OCI-LY7 (cell line): Measurements from ENCODE around the gene CEP63. TPM values are rescaled to one million over a fixed set of nuclear protein-coding genes. Genes with fewer than 3 reads are reported as not detected.

Experiments used
- BruUV-seq: library from RNA; stranded (reverse); fragments of 400-500 nt; replicated peaks from 2 replicates; lab custom pipeline; 2021; lab: Mats Ljungman, UMichigan
- CTCF ChIA-PET: fragments of 300-600 bp; sonication (Branson Sonifier 250); formaldehyde crosslinking; loops from one replicate; lab custom pipeline; 2022; ENCODE audit warnings: antibody characterized with exemption; ENCODE audit not compliant: unreplicated experiment; lab: Charles Lee
- POLR2A ChIA-PET: fragments of 300-600 bp; sonication (Branson Sonifier 250); formaldehyde crosslinking; loops from one replicate; lab custom pipeline; 2022; ENCODE audit warnings: antibody characterized with exemption; lab: Charles Lee
- DNase-seq: peaks from one replicate; pipeline ENCODE4 v3.0.0-alpha.2; 2015; ENCODE audit warnings: low spot score
- H2AFZ ChIP-seq: fragments of 200-600 bp; sonication (generic), shearing (Covaris generic); 2 replicates; pipeline ENCODE4 v1.6.1; 2014; ENCODE audit warnings: mild to moderate bottlenecking, antibody characterized with exemption, low read length, moderate library complexity
- H3K27ac ChIP-seq: fragments of 200-600 bp; sonication (generic); 2 replicates; pipeline ENCODE4 v1.5.1; 2014; ENCODE audit warnings: mixed run types, low read depth, mild to moderate bottlenecking, moderate library complexity, low read length, inconsistent platforms; ENCODE audit not compliant: poor library complexity, severe bottlenecking
- H3K36me3 ChIP-seq: fragments of 200-600 bp; sonication (generic); 2 replicates; pipeline ENCODE4 v1.6.1; 2014; ENCODE audit warnings: mild to moderate bottlenecking, antibody characterized with exemption, low read length, moderate library complexity, mixed read lengths; ENCODE audit not compliant: insufficient read depth
- H3K4me1 ChIP-seq: fragments of 200-600 bp; sonication (generic); 2 replicates; pipeline ENCODE4 v1.5.1; 2014; ENCODE audit warnings: mild to moderate bottlenecking, low read length; ENCODE audit not compliant: insufficient read depth, poor library complexity, severe bottlenecking
- H3K4me2 ChIP-seq: fragments of 200-600 bp; sonication (generic); 2 replicates; pipeline ENCODE4 v1.6.1; 2014; ENCODE audit warnings: mild to moderate bottlenecking, low read length
- H3K4me3 ChIP-seq: fragments of 200-600 bp; sonication (generic); 2 replicates; pipeline ENCODE4 v1.5.1; 2014; ENCODE audit warnings: mild to moderate bottlenecking, low read depth, low read length; ENCODE audit not compliant: poor library complexity, severe bottlenecking
- H3K79me2 ChIP-seq: fragments of 200-600 bp; sonication (generic); 2 replicates; pipeline ENCODE4 v1.6.1; 2016; ENCODE audit warnings: low read depth, mild to moderate bottlenecking, low read length, moderate library complexity, mixed read lengths; ENCODE audit not compliant: insufficient read depth
- H3K9me2 ChIP-seq: fragments of 200-600 bp; sonication (generic); 2 replicates; pipeline ENCODE4 v1.6.1; 2016; ENCODE audit warnings: mild to moderate bottlenecking, low read length, mixed read lengths; ENCODE audit not compliant: insufficient read depth
- H3K9me3 ChIP-seq: fragments of 200-600 bp; sonication (generic); 2 replicates; pipeline ENCODE4 v1.6.1; 2014; ENCODE audit warnings: mild to moderate bottlenecking, mixed run types, low read length, mixed read lengths
- H4K20me1 ChIP-seq: fragments of 200-600 bp; sonication (generic); 2 replicates; pipeline ENCODE4 v1.6.1; 2014; ENCODE audit warnings: mild to moderate bottlenecking, antibody characterized with exemption, low read length, moderate library complexity, mixed read lengths; ENCODE audit not compliant: insufficient read depth
- CTCF ChIP-seq: fragments of 200-600 bp; sonication (generic); conservative IDR thresholded peaks from 2 replicates; pipeline ENCODE4 v1.5.1; 2014; ENCODE audit warnings: mild to moderate bottlenecking, antibody characterized with exemption, low read length, moderate library complexity, mixed read lengths
- EZH2phosphoT487 ChIP-seq: fragments of 200-600 bp; sonication (generic); IDR thresholded peaks from 2 replicates; pipeline ENCODE4 v1.6.1; 2018; ENCODE audit warnings: low read depth, borderline replicate concordance, mild to moderate bottlenecking, mixed run types, antibody characterized with exemption, low read length, moderate library complexity, mixed read lengths
- intact Hi-C: fragments of 100-400 bp; cut with micrococcal nuclease; formaldehyde crosslinking; loops from one replicate; pipeline ENCODE4 v1.10.0; 2022; ENCODE audit not compliant: unreplicated experiment
- total RNA-seq, 2 experiments: library from RNA; depleted of rRNA in 1 of 2; stranded (reverse); fragments of >200 nt in 1 of 2; shearing (Covaris generic) in 1 of 2; gene quantifications; 2 replicates each; pipeline ENCODE4 v1.2.3, GENCODE V29; 2014 to 2022

CEP63 gene
- total RNA-seq, 2 experiments from 2014 or later, result 42.8 to 45.7 TPM

GRCh38 chr3:134449951-134450350 lies 35.9 kb upstream of the CEP63 start:
- peaks cover 8% of the 10 kb centered on the region for H3K4me1 ChIP-seq
- TF ChIP-seq CTCF (no peak), EZH2phosphoT487 (no peak)
- H3K9me3 ChIP-seq, result peaks cover 14% of the 10 kb centered on the region; the same call in 1 of the 2 replicates
- H3K9me2 ChIP-seq, result no peaks in the 10 kb centered on the region
- ChIA-PET POLR2A (interaction anchor here (1.7 kb wide), 1 partner anchor 17 kb away, joined by 5 read pairs; no protein-coding TSS in a partner anchor), CTCF (no interaction called here)
- H3K36me3 ChIP-seq, result no peaks in the 10 kb centered on the region; the same call in 1 of the 2 replicates
- H3K27ac ChIP-seq, result no peak overlapping the region
- no peak overlapping the region for H3K4me3 ChIP-seq
- BruUV-seq, result no TSS peak
- no peaks in the 10 kb centered on the region for H3K79me2 ChIP-seq
- peak overlapping the region; percentile 68; the same call in 1 of the 2 replicates for H2AFZ ChIP-seq
- no peak for DNase-seq
- no peak overlapping the region for H3K4me2 ChIP-seq
- intact Hi-C loops, result no loop called here
- no peaks in the 10 kb centered on the region for H4K20me1 ChIP-seq

- no peaks in the 10 kb centered on the region for H4K20me1 ChIP-seq
- H3K4me3 ChIP-seq, result no peak overlapping the region
- H3K9me3 ChIP-seq, result no peaks in the 10 kb centered on the region; the same call in 1 of the 2 replicates
- H3K79me2 ChIP-seq, result no peaks in the 10 kb centered on the region
- H2AFZ ChIP-seq, result no peak overlapping the region
- no TSS peak for BruUV-seq
- TF ChIP-seq CTCF, result peak; percentile 70
- TF ChIP-seq EZH2phosphoT487, result no peak
- no peak for DNase-seq
- no peaks in the 10 kb centered on the region for H3K9me2 ChIP-seq
- peaks cover 8% of the 10 kb centered on the region for H3K4me1 ChIP-seq
- H3K4me2 ChIP-seq, result no peak overlapping the region
- no peaks in the 10 kb centered on the region; the same call in 1 of the 2 replicates for H3K36me3 ChIP-seq
- intact Hi-C loops, result no loop called here
- no peak overlapping the region for H3K27ac ChIP-seq
- ChIA-PET CTCF (interaction anchor here (1.0 kb wide), 1 partner anchor 108 kb away, joined by 3 read pairs; no protein-coding TSS in a partner anchor), POLR2A (no interaction called here)
Measured at GRCh38 chr3:134453631-134454030, 32.2 kb upstream of the CEP63 start.

GRCh38 chr3:134457376-134458074 lies 28.3 kb upstream of the CEP63 start:
- Histone ChIP-seq H3K4me1 (no peaks in the 10 kb centered on the region), H3K79me2 (no peaks in the 10 kb centered on the region), H4K20me1 (no peaks in the 10 kb centered on the region), H3K27ac (no peak overlapping the region), H3K4me2 (no peak overlapping the region), H3K4me3 (no peak overlapping the region), H3K36me3 (no peaks in the 10 kb centered on the region), H2AFZ (no peak overlapping the region), H3K9me2 (no peaks in the 10 kb centered on the region), H3K9me3 (no peaks in the 10 kb centered on the region)
- no peak for TF ChIP-seq CTCF
- TF ChIP-seq EZH2phosphoT487, result no peak
- CTCF ChIA-PET, result no interaction called here
- POLR2A ChIA-PET, result interaction anchor here (0.6 kb wide), 1 partner anchor 10 kb away, joined by 6 read pairs; no protein-coding TSS in a partner anchor
- no TSS peak for BruUV-seq
- intact Hi-C loops, result no loop called here
- DNase-seq, result no peak
